Neural cell (in vitro differentiated cells): ENCODE measurements around the gene PIP4K2C.

Experiments
- CTCF ChIP-seq: fragments of 450-650 bp; IDR thresholded peaks from 2 replicates; pipeline ENCODE4 v1.5.1; 2014; ENCODE audit warnings: antibody characterized with exemption, mild to moderate bottlenecking, moderate library complexity; ENCODE audit not compliant: poor library complexity, severe bottlenecking
- POLR2AphosphoS5 ChIP-seq: IDR thresholded peaks from 2 replicates; pipeline ENCODE4 v1.6.1; 2012
- REST ChIP-seq: IDR thresholded peaks from 2 replicates; pipeline ENCODE4 v1.6.1; 2012; ENCODE audit warnings: borderline replicate concordance

- TF ChIP-seq CTCF, result no peak
- TF ChIP-seq POLR2AphosphoS5, result no peak
- TF ChIP-seq REST, result no peak
These were observed 30.5 kb upstream of the PIP4K2C start for GRCh38 chr12:57560516-57560915.
